ENCODE results near the gene AKAP8L. TPM values are rescaled to one million over a fixed set of nuclear protein-coding genes. Genes with fewer than 3 reads are reported as not detected.

Gene AKAP8L
- total RNA-seq, 1 experiment from 2014 or later = 94.0 TPM

GRCh38 chr19:15442142-15442920 is 23.5 kb upstream of the AKAP8L start:
- CTCF ChIA-PET = no interaction called here
- Mint-ChIP-seq H3K4me3 (ENCODE audit: low read depth, unreplicated experiment) (no peak overlapping the region), H3K4me1 (ENCODE audit: low read depth, unreplicated experiment) (no peaks in the 10 kb centered on the region), H3K9me3 (ENCODE audit: low read depth, unreplicated experiment) (no peaks in the 10 kb centered on the region), H3K27ac (ENCODE audit: unreplicated experiment) (no peak overlapping the region), H3K36me3 (ENCODE audit: insufficient read depth, unreplicated experiment) (no peaks in the 10 kb centered on the region), H3K27me3 (ENCODE audit: unreplicated experiment) (peaks cover 13% of the 10 kb centered on the region)
- no peak for TF ChIP-seq CTCF (IDR thresholded peaks at IDR 0.05; ENCODE audit: unreplicated experiment)
- DNase-seq = no peak
- no TSS peak for BruUV-seq (replicated peaks)
- intact Hi-C loops (cut with micrococcal nuclease; ENCODE audit: unreplicated experiment) = no loop called here

- BruUV-seq (replicated peaks) = no TSS peak
- TF ChIP-seq CTCF (IDR thresholded peaks at IDR 0.05; ENCODE audit: unreplicated experiment) = no peak
- CTCF ChIA-PET = no interaction called here
- Mint-ChIP-seq H3K27me3 (ENCODE audit: unreplicated experiment) (peaks cover 4% of the 10 kb centered on the region), H3K27ac (ENCODE audit: unreplicated experiment) (no peak overlapping the region), H3K4me1 (ENCODE audit: low read depth, unreplicated experiment) (no peaks in the 10 kb centered on the region), H3K36me3 (ENCODE audit: insufficient read depth, unreplicated experiment) (no peaks in the 10 kb centered on the region), H3K9me3 (ENCODE audit: low read depth, unreplicated experiment) (no peaks in the 10 kb centered on the region), H3K4me3 (ENCODE audit: low read depth, unreplicated experiment) (no peak overlapping the region)
- no peak for DNase-seq
- intact Hi-C loops (cut with micrococcal nuclease; ENCODE audit: unreplicated experiment) = no loop called here
Observed at GRCh38 chr19:15441317-15441716, 22.5 kb upstream of the AKAP8L start.

- H3K4me1 Mint-ChIP-seq (ENCODE audit: low read depth, unreplicated experiment) = no peaks in the 10 kb centered on the region
- H3K27me3 Mint-ChIP-seq (ENCODE audit: unreplicated experiment) = no peaks in the 10 kb centered on the region
- no peak overlapping the region for H3K4me3 Mint-ChIP-seq (ENCODE audit: low read depth, unreplicated experiment)
- intact Hi-C loops (cut with micrococcal nuclease; ENCODE audit: unreplicated experiment) = no loop called here
- TF ChIP-seq CTCF (IDR thresholded peaks at IDR 0.05; ENCODE audit: unreplicated experiment) = no peak
- no peaks in the 10 kb centered on the region for H3K36me3 Mint-ChIP-seq (ENCODE audit: insufficient read depth, unreplicated experiment)
- BruUV-seq (replicated peaks) = no TSS peak
- CTCF ChIA-PET = no interaction called here
- H3K27ac Mint-ChIP-seq (ENCODE audit: unreplicated experiment) = no peak overlapping the region
- DNase-seq = no peak
- H3K9me3 Mint-ChIP-seq (ENCODE audit: low read depth, unreplicated experiment) = no peaks in the 10 kb centered on the region
Observed at GRCh38 chr19:15439821-15440641, 21.2 kb upstream of the AKAP8L start.

GRCh38 chr19:15439078-15439799 is 20.5 kb upstream of the AKAP8L start:
- CTCF ChIA-PET = no interaction called here
- Mint-ChIP-seq H3K27me3 (ENCODE audit: unreplicated experiment) (no peaks in the 10 kb centered on the region), H3K27ac (ENCODE audit: unreplicated experiment) (no peak overlapping the region), H3K36me3 (ENCODE audit: insufficient read depth, unreplicated experiment) (no peaks in the 10 kb centered on the region), H3K9me3 (ENCODE audit: low read depth, unreplicated experiment) (no peaks in the 10 kb centered on the region), H3K4me3 (ENCODE audit: low read depth, unreplicated experiment) (no peak overlapping the region), H3K4me1 (ENCODE audit: low read depth, unreplicated experiment) (no peaks in the 10 kb centered on the region)
- no peak for TF ChIP-seq CTCF (IDR thresholded peaks at IDR 0.05; ENCODE audit: unreplicated experiment)
- intact Hi-C loops (cut with micrococcal nuclease; ENCODE audit: unreplicated experiment) = no loop called here
- DNase-seq = no peak
- no TSS peak for BruUV-seq (replicated peaks)
